GM19240 (cell line): ENCODE measurements around the gene LSAMP.

Experiments used
- DNase-seq: peaks from one replicate; pipeline ENCODE4 v3.0.0; 2011; ENCODE audit warnings: low spot score; ENCODE audit not compliant: insufficient read length

LSAMP gene

GRCh38 chr3:116367761-116368395, 77.4 kb downstream of the LSAMP start:
- no peak for DNase-seq

DNA sequence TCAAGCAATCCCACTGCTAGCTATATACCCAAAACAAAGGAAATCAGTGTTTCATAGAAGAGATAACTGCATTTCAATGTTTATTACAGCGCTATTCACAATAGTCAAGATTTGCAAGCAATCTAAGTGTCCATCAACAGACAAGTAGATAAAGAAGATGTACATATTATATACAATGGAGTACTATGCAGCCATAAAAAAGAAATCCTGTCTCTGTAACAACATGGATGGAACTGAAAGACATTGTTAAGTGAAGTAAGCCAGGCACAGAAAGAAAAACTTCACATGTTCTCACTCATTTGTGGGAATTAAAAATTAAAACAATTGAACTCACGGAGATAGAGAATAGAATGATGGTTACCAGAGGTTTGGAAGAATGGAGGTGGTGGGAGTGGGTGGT, 89.2 kb downstream of the LSAMP start:
- DNase-seq, result no peak

- DNase-seq, result no peak
Measured at GRCh38 chr3:116354382-116354781, 90.9 kb downstream of the LSAMP start.

DNA sequence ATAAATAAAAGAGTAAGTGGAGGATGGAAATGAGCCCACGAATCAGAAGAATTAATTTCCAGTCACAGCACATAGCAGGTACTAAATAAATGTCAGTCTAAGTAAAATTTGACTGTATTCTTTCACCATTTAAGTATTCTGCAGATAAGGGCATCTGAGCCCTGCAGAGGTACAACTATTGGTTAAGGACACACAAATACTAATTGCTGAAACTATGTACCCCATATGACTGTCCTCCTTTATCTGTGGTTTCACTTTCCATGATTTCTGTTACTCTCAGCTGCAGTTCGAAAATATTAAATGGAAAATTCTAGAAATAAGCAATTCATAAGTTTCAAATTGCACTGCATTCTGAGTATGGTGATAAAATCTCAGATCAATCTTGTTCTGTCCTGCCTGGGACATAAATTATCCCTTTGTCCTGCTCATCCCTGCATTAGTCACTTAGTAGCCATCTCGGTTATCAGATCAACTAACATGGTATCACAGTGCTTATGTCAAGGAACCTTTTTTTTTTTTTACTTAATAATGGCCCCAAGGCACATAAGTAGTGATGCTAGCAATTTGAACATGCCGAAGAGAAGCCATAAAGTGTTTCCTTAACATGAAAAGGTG, 95.1 kb downstream of the LSAMP start:
- no peak for DNase-seq

- no peak for DNase-seq
Measured at GRCh38 chr3:116348216-116348615, 97.1 kb downstream of the LSAMP start.

DNA sequence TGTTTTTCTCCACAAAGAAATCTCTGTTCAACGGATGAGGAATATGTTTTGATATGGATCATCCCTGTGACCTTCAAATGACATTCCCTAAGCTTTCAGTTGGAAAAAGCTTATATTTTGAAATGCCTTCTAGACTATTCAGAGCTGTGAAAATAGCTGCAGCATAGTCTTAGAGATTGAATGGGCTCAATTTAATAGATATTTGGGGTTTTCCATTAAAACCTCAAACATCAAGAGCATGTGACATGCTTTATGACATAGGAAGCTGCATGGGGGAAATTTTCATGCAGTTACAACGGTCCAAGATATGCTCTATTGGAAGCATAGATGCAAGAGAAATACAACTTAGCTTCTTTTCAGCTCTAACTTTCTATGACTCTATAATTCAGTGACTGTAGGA, 102.8 kb downstream of the LSAMP start:
- DNase-seq, result no peak

GRCh38 chr3:116341899-116342298, 103.4 kb downstream of the LSAMP start:
- no peak for DNase-seq

GRCh38 chr3:116341381-116341780, 103.9 kb downstream of the LSAMP start:
- no peak for DNase-seq

DNA sequence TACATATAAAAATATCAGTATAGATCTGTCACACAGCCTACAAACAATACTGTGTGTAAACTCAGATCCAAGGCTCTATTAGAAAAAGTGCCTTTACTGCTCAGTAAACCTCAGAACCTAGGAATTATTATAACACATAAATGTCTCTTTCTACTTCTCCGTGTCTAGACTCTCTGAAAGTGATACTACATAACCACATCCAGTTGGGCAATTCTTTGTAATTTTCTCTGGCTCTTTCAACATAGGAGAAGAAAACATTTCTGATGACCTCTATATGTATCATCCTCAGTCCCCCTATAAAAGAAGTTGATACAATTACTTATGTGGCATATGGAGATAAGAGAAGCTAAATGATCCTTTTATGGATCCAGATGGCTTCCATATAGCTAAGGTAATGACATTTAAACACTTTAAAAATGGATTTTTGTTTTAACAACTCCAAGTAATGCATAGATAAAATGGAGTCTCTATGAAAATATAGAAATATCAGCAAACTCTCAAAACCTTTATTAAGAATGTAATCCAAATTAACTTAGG, 104.5 kb downstream of the LSAMP start:
- DNase-seq, result no peak

DNA sequence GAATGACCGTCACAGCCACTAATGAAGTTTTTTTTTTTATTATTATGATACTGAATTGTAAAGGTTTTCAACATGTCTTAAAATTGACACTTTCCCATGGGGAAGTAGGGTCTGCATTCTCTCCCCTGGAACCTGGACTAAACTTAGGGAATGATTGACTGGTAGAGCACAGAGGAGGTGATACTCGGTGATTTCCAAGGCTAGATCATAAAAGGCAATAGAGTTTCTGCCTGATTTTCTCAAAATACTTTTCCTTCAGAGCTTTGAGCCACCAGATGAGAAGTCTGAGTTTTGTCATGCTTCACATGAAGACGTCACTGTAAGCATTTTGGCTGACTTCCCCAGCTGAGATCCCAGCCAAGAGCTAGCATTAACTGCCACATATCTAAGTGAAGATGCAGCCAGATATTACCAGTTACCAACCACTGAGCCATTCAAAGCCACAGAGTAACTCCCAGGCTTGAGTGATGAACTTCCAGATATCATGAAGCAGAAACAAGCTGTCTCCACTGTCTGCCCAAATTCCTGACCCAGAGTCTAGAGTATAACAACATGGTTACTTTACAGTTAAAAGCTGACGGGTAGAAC, 105.8 kb downstream of the LSAMP start:
- no peak for DNase-seq

- DNase-seq, result no peak
Measured at GRCh38 chr3:116338713-116339112, 106.6 kb downstream of the LSAMP start.

DNA sequence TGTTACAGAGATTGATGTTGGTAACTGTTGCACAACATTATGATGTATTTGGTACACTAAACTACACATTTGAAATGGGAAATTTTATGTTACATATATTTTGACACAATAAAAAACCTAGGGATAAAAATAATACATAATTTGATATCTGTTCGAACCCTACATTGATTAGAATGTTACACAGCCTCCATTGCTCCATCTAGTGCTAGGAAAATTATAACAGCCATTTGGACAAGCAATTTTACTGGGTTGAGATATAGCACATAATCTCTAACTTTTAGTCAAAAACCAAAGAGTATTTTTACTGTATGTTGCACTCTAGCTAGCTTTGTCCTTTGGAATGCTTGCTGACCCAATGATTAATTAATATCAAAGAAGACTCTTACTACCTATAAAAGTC, 108.1 kb downstream of the LSAMP start:
- DNase-seq, result no peak

- no peak for DNase-seq
Measured at GRCh38 chr3:116331380-116331779, 113.9 kb downstream of the LSAMP start.

- DNase-seq, result no peak
Measured at GRCh38 chr3:116322750-116323375, 122.4 kb downstream of the LSAMP start.

GRCh38 chr3:116318370-116318769, 126.9 kb downstream of the LSAMP start:
- DNase-seq, result no peak

- no peak for DNase-seq
Measured at GRCh38 chr3:116316771-116317170, 128.5 kb downstream of the LSAMP start.

DNA sequence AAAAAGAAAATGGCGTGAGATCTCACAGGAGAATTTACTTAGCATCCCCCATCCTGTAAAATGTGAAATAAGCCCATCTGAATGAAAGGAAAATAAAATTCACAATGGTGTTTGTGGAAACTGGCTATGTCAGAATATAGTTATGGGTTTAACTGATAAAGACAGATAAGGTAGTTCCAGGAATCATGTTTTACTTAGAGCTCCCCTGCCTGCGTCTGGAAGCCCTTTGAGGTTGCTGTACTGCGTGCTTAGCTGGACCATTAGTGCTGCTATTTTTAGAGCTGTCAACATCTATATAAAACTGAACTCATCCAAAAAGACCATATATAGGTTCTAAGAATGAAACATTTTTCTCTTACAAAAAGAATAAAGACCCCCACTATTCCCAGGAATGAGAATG, 130.8 kb downstream of the LSAMP start:
- DNase-seq, result no peak

- no peak for DNase-seq
Measured at GRCh38 chr3:116306720-116307119, 138.6 kb downstream of the LSAMP start.

- no peak for DNase-seq
Measured at GRCh38 chr3:116306149-116306548, 139.1 kb downstream of the LSAMP start.

DNA sequence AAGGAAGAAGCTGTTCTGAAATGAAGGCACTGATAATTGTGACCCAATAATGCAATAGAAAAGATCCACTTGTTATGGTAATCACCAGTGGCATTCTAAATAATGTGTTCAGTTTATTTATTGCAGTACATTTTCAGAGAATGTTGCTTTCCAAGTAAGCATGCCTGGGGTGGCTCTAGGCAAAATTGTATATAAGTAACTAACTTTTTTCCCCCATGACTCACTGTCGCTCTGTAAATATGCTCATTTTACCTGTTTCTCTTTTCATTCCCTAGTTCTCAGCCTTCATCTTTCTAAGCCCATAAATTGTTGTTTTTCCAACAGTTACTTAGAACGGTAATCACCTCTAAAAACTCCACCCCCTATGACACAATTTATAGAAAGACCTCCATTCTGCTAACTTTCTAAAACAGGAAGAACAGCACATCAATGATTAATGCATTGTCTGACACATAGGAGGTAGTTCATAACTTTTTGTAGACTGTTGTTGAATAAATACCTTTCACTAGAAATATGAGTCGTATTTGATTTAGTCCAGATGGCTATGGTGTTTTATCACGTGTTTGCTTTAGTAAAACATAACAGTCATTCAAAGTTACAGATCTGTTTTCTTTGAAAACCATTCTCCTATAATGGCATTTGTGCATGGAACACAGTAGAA, 143.1 kb downstream of the LSAMP start:
- no peak for DNase-seq

GRCh38 chr3:116301422-116301821, 143.9 kb downstream of the LSAMP start:
- no peak for DNase-seq

DNA sequence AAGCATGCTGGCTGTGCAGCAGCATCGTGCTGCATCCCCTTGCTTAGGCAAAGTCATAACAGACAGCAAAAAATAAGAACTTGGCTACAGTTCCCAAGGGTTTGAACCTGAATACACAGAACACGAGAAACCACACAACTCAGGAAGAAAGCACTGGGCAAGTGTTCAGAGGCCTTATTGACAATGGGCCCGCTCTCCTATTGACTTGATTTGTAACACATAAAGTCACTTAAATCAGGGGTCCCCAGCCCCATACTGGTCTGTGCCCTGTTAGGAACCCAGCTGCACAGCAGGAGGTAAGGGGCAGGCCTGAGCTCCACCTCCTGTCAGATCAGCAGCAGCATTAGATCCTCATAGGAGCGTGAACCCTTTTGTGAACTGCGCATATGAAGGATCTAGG, 145.1 kb downstream of the LSAMP start:
- DNase-seq, result no peak
